PFSK-1 (cell line): ENCODE data around the gene STK32A.

Source experiments
- FOXP2 ChIP-seq: optimal IDR thresholded peaks from 2 replicates; pipeline ENCODE3; 2011; ENCODE audit warnings: borderline replicate concordance, control low read depth, inconsistent platforms; ENCODE audit not compliant: insufficient read depth; ENCODE audit errors: extremely low read length, extremely low read depth
- POLR2AphosphoS5 ChIP-seq: IDR thresholded peaks from 2 replicates; pipeline ENCODE4 v1.6.1; 2012; ENCODE audit warnings: low read depth, mild to moderate bottlenecking, control low read depth, low read length, moderate library complexity
- REST ChIP-seq, 2 experiments: IDR thresholded peaks; 2 replicates each; pipeline versions ENCODE4 v1.6.1 to v1.8.0; 2011 to 2012; ENCODE audit warnings: low read depth in 2 of 2, low read length in 2 of 2, control low read depth in 1 of 2, inconsistent platforms in 1 of 2, mild to moderate bottlenecking in 1 of 2, moderate library complexity in 1 of 2; ENCODE audit not compliant: insufficient read depth in 1 of 2
- SIN3A ChIP-seq: IDR thresholded peaks from 2 replicates; pipeline ENCODE4 v1.6.1; 2012; ENCODE audit warnings: mild to moderate bottlenecking, low read length, moderate library complexity, borderline replicate concordance; ENCODE audit not compliant: insufficient read depth
- TAF1 ChIP-seq: IDR thresholded peaks from 2 replicates; pipeline ENCODE4 v1.6.1; 2012; ENCODE audit warnings: low read length, control low read depth, borderline replicate concordance; ENCODE audit not compliant: insufficient read depth

Gene STK32A

DNA sequence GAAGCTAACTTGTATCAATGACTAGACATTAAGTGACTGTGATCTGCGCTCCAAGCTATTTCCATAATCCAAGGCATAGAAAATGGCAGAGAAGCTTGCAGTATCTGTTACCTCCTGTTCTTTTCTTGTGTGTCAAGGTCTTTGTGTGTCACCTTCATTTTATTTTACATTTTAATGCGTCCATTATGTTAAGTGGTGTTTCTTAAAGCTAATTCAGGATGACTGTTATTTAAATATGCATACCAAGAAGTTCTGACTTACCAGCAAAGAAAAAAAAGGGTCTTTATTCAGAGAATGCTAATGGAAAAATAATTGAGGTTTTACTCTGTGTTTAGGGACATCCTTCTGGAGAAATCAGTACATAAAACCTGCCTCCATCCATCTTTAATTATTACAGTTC lies 52.3 kb downstream of the STK32A start:
- TF ChIP-seq POLR2AphosphoS5 (no peak), REST (IDR thresholded peaks at IDR 0.05; ENCODE audit: insufficient read depth in 1 of 2, low read depth in 2 of 2, low read length in 2 of 2) (no peak), FOXP2 (no peak), SIN3A (no peak), TAF1 (no peak)

DNA sequence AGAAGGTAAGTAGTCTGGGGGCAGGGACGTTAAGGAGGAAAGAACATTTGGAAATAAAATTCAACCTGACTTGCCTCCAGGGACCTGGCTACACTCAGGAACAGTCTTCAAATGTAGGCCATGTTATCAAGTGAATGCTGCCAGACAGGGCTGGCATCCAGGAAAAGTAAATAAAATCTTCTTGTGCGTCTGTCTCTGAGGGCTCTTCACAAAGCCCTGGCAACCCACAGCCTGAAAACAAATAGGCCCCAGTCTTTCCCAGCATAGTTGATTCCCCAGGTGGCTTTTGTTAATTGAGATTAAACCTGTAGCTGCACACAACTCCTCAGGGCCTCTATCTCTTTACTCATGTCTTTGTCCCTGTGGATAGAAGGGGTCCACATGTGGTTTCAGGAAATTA lies 55.4 kb downstream of the STK32A start:
- no peak for TF ChIP-seq REST (IDR thresholded peaks at IDR 0.05; ENCODE audit: insufficient read depth in 1 of 2, low read depth in 2 of 2, low read length in 2 of 2)
- TF ChIP-seq SIN3A, result no peak
- no peak for TF ChIP-seq FOXP2
- TF ChIP-seq TAF1, result no peak
- TF ChIP-seq POLR2AphosphoS5, result no peak

DNA sequence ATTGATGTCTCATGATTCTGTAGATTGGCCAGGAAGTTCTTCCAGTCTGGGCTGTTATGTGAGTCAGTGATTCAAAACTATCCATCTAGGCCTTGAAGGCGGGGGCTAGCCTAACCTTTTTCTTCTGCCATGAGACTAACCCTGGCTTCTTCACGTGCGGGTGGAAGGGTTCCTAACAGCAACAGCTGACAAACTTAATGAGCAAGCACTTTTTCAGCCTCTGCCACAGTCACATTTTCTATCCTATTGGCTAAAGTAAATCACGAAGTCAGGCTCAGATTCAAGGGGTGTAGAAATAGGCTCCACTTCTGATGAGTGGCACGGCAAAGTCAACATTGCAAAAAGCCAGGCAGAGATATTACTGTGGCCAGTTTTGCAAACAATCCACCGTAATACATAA lies 68.4 kb downstream of the STK32A start:
- TF ChIP-seq POLR2AphosphoS5, result no peak
- no peak for TF ChIP-seq SIN3A
- TF ChIP-seq FOXP2, result no peak
- TF ChIP-seq REST (IDR thresholded peaks at IDR 0.05; ENCODE audit: insufficient read depth in 1 of 2, low read depth in 2 of 2, low read length in 2 of 2), result no peak
- no peak for TF ChIP-seq TAF1

- no peak for TF ChIP-seq REST (IDR thresholded peaks at IDR 0.05; ENCODE audit: insufficient read depth in 1 of 2, low read depth in 2 of 2, low read length in 2 of 2)
- TF ChIP-seq TAF1, result no peak
Measured at GRCh38 chr5:147303976-147304375, 69.2 kb downstream of the STK32A start.

DNA sequence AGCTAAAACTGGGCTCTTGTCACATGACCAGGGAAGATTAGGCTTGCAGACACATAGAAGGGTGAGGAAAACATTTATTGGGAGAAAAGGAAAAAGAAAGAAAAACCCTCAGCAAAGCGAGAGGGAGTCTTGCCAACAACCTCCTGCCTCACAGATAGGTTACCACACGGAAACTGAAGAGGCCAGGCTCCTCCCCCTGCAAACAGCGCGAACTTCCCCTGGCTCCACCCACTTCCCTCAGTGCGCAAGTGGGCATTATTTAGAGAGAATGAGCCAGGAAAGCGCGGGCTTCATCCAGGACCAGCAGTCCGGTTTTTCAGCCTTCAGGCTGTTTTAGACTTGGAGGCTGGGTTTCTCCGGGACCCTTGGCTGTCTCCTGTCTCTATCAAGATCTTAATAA lies 70.3 kb downstream of the STK32A start:
- TF ChIP-seq REST (IDR thresholded peaks at IDR 0.05; ENCODE audit: insufficient read depth in 1 of 2, low read depth in 2 of 2, low read length in 2 of 2) (no peak), SIN3A (no peak), POLR2AphosphoS5 (no peak), FOXP2 (no peak), TAF1 (no peak)
